A673 (cell line): ENCODE data around the gene DHX57. TPM values are rescaled to one million over a fixed set of nuclear protein-coding genes. Genes with fewer than 3 reads are reported as not detected.

Experiments
- BruUV-seq: library from RNA; stranded (reverse); fragments of 400-500 nt; replicated peaks from 2 replicates; lab custom pipeline; 2021; lab: Mats Ljungman, UMichigan
- CTCF ChIA-PET: fragments of 300-600 bp; sonication (Branson Sonifier 250); formaldehyde crosslinking; loops from one replicate; lab custom pipeline; 2022; ENCODE audit warnings: antibody characterized with exemption; lab: Charles Lee
- POLR2A ChIA-PET: fragments of 300-600 bp; sonication (Branson Sonifier 250); formaldehyde crosslinking; loops from one replicate; lab custom pipeline; 2022; ENCODE audit warnings: antibody characterized with exemption; ENCODE audit not compliant: low non-redundant PET; lab: Charles Lee
- DNase-seq: peaks from one replicate; pipeline ENCODE4 v3.0.0-alpha.2; 2015; ENCODE audit warnings: low spot score
- H3K27ac ChIP-seq: fragments of 200-600 bp; sonication (generic); 2 replicates; pipeline ENCODE4 v1.5.1; 2016; ENCODE audit warnings: mixed run types, low read depth, mild to moderate bottlenecking, mixed read lengths, antibody characterized with exemption, low read length; ENCODE audit not compliant: poor library complexity, severe bottlenecking
- H3K27me3 ChIP-seq: fragments of 200-600 bp; sonication (generic); replicated peaks from 2 replicates; pipeline ENCODE4 v1.6.1; 2017; ENCODE audit warnings: mixed run types, low read depth, mild to moderate bottlenecking, mixed read lengths, antibody characterized with exemption, low read length; ENCODE audit not compliant: insufficient read depth, poor library complexity
- H3K36me3 ChIP-seq: fragments of 200-600 bp; sonication (generic); 2 replicates; pipeline ENCODE4 v1.6.1; 2016; ENCODE audit warnings: mixed run types, mild to moderate bottlenecking, mixed read lengths, antibody characterized with exemption, low read length; ENCODE audit not compliant: insufficient read depth, poor library complexity, severe bottlenecking
- H3K4me1 ChIP-seq: fragments of 200-600 bp; sonication (generic); 2 replicates; pipeline ENCODE4 v1.6.1; 2017; ENCODE audit warnings: mixed run types, mild to moderate bottlenecking, mixed read lengths, antibody characterized with exemption, low read length; ENCODE audit not compliant: insufficient read depth, poor library complexity, severe bottlenecking
- H3K4me3 ChIP-seq: fragments of 200-600 bp; sonication (generic); 2 replicates; pipeline ENCODE4 v1.5.1; 2016; ENCODE audit warnings: low read depth, mixed run types, mild to moderate bottlenecking, mixed read lengths, low read length; ENCODE audit not compliant: poor library complexity, severe bottlenecking
- H3K9me3 ChIP-seq: fragments of 200-600 bp; sonication (generic); 2 replicates; pipeline ENCODE4 v1.6.1; 2016; ENCODE audit warnings: mixed run types, low read depth, mild to moderate bottlenecking, mixed read lengths, antibody characterized with exemption, low read length; ENCODE audit not compliant: poor library complexity, severe bottlenecking
- CTCF ChIP-seq: fragments of 300-800, 200-600 bp; sonication (generic); conservative IDR thresholded peaks from 2 replicates; pipeline ENCODE4 v1.5.1; 2017; ENCODE audit warnings: low read depth, mild to moderate bottlenecking, antibody characterized with exemption, low read length, moderate library complexity, mixed read lengths
- EZH2 ChIP-seq: fragments of 200-600 bp; sonication (generic); IDR thresholded peaks from 2 replicates; pipeline ENCODE4 v1.6.1; 2017; ENCODE audit warnings: borderline replicate concordance, low read depth, mild to moderate bottlenecking, mixed read lengths, antibody characterized with exemption, low read length; ENCODE audit not compliant: poor library complexity, severe bottlenecking
- intact Hi-C: fragments of 100-400 bp; cut with micrococcal nuclease; formaldehyde crosslinking; loops from one replicate; pipeline ENCODE4 v1.10.0; 2022; ENCODE audit not compliant: unreplicated experiment
- total RNA-seq: library from RNA; stranded (reverse); gene quantifications from 2 replicates; pipeline ENCODE4 v1.2.3, GENCODE V29; 2021

DHX57 gene
- total RNA-seq, 1 experiment from 2014 or later: 30.6 TPM

DNA sequence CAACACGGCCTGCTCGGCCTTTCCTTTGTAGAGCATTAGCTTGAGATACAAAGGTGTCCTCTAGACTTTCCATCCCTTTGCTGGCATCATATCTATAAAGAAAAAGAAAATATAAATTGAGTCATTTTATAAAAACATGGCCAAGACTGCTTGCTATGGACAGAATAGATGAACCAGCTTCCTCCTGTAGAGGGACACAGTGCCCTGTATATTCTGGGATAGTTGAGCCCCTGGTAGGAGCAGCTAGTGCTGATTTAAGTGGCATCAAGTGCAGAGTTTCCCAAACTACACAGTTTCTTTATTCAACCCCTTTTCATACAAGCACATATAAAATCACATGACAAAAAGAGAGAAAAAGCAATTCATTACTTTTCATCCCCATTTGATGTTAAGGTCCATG lies 49.8 kb downstream of the DHX57 start:
- Histone ChIP-seq H3K4me1 (peaks cover 10% of the 10 kb centered on the region), H3K27me3 (no peaks in the 10 kb centered on the region), H3K9me3 (no peaks in the 10 kb centered on the region), H3K27ac (no peak overlapping the region), H3K4me3 (no peak overlapping the region), H3K36me3 (peaks cover 21% of the 10 kb centered on the region)
- TF ChIP-seq EZH2 (no peak), CTCF (no peak)
- BruUV-seq: no TSS peak
- CTCF ChIA-PET: no interaction called here
- DNase-seq: no peak
- intact Hi-C loops: loop anchor here (5.0 kb wide), 1 partner anchor 79 kb away; no protein-coding TSS in a partner anchor
- POLR2A ChIA-PET: no interaction called here

- intact Hi-C loops: loop anchor here (5.0 kb wide), 1 partner anchor 78 kb away; no protein-coding TSS in a partner anchor
- DNase-seq: no peak
- Histone ChIP-seq H3K27me3 (no peaks in the 10 kb centered on the region), H3K9me3 (no peaks in the 10 kb centered on the region), H3K4me1 (peaks cover 10% of the 10 kb centered on the region), H3K27ac (no peak overlapping the region), H3K4me3 (no peak overlapping the region), H3K36me3 (peaks cover 21% of the 10 kb centered on the region)
- CTCF ChIA-PET: no interaction called here
- no TSS peak for BruUV-seq
- TF ChIP-seq EZH2 (no peak), CTCF (no peak)
- POLR2A ChIA-PET: interaction anchor here (1.2 kb wide), 1 partner anchor 74 kb away, joined by 3 read pairs; the partner anchor contains the start of gene SRSF7
Measured at GRCh38 chr2:38824906-38825305, 50.8 kb downstream of the DHX57 start.

DNA sequence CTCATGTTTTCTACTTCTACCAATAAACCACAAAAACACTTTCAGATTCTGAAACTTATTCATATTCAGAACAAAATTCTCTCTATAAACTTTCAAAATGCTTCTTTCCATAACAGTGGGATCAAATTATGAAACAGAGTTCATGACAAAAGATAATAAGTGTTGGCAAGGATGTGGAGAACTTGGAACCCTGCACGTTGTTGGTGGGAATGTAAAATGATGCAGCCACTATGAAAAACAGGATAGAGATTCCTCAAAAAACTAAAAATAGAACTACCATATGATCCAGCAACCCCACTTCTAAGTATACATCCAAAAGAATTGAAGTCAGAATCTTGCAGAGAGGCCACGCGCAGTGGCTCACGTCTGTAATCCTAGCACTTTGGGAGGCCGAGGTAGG lies 52.3 kb downstream of the DHX57 start:
- Histone ChIP-seq H3K4me3 (no peak overlapping the region), H3K27ac (no peak overlapping the region), H3K36me3 (peaks cover 28% of the 10 kb centered on the region), H3K27me3 (no peaks in the 10 kb centered on the region), H3K9me3 (no peaks in the 10 kb centered on the region), H3K4me1 (peaks cover 10% of the 10 kb centered on the region)
- no TSS peak for BruUV-seq
- intact Hi-C loops: no loop called here
- no peak for DNase-seq
- ChIA-PET CTCF (no interaction called here), POLR2A (no interaction called here)
- TF ChIP-seq EZH2 (no peak), CTCF (no peak)
